GM12878 (cell line): Measurements from ENCODE around the gene TEX54. TPM values are rescaled to one million over a fixed set of nuclear protein-coding genes. Genes with fewer than 3 reads are reported as not detected.
A peak's percentile ranks its signal among the peaks of the same experiment; 100 is the strongest.

Source experiments
- ASH2L ChIP-seq: fragments of 300-600, 200-600 bp; sonication (generic); IDR thresholded peaks from 2 replicates; pipeline ENCODE4 v1.6.1; 2017; ENCODE audit warnings: low read depth, mild to moderate bottlenecking, borderline replicate concordance
- ATF2 ChIP-seq: IDR thresholded peaks from 2 replicates; pipeline ENCODE4 v1.6.1; 2012; ENCODE audit warnings: low read length, inconsistent platforms
- CHD1 ChIP-seq: IDR thresholded peaks from 2 replicates; pipeline ENCODE4 v1.6.1; 2012; ENCODE audit warnings: low read depth, low read length, improper control_type of control experiment
- CREB1 ChIP-seq: IDR thresholded peaks from 2 replicates; pipeline ENCODE4 v1.6.1; 2012; ENCODE audit warnings: low read depth, mild to moderate bottlenecking, inconsistent platforms
- EP300 ChIP-seq, 2 experiments: fragments of 150-350 bp in 1 of 2; IDR thresholded peaks; 2 replicates each; pipeline ENCODE4 v1.6.1; 2011 to 2012; ENCODE audit warnings: low read depth in 2 of 2, low read length in 2 of 2, borderline replicate concordance in 1 of 2, improper control_type of control experiment in 1 of 2, inconsistent platforms in 1 of 2; ENCODE audit not compliant: control insufficient read depth in 1 of 2
- EZH2 ChIP-seq: IDR thresholded peaks from 2 replicates; pipeline ENCODE4 v1.6.1; 2012; ENCODE audit warnings: low read depth, mild to moderate bottlenecking, control low read depth, inconsistent platforms, low read length, borderline replicate concordance; ENCODE audit not compliant: control insufficient read depth
- HDAC2 ChIP-seq: fragments of 200-600 bp; sonication (generic); IDR thresholded peaks from 2 replicates; pipeline ENCODE4 v1.6.1; 2017
- IRF4 ChIP-seq: IDR thresholded peaks from 2 replicates; pipeline ENCODE4 v1.6.1; 2011; ENCODE audit warnings: low read depth, low read length
- LARP7 ChIP-seq: fragments of 450-650 bp; IDR thresholded peaks from 2 replicates; pipeline ENCODE4 v1.6.1; 2017; ENCODE audit warnings: mild to moderate bottlenecking
- MEF2A ChIP-seq: IDR thresholded peaks from 2 replicates; pipeline ENCODE4 v1.6.1; 2011; ENCODE audit warnings: low read depth, mild to moderate bottlenecking, low read length, moderate library complexity; ENCODE audit not compliant: insufficient read depth
- MTA2 ChIP-seq: fragments of 450-650 bp; IDR thresholded peaks from 2 replicates; pipeline ENCODE4 v1.6.1; 2016; ENCODE audit warnings: low read depth, mild to moderate bottlenecking, moderate library complexity
- NFYA ChIP-seq: IDR thresholded peaks from 2 replicates; pipeline ENCODE4 v1.6.1; 2011; ENCODE audit warnings: low read depth, mild to moderate bottlenecking, low read length, improper control_type of control experiment, borderline replicate concordance
- POLR2A ChIP-seq: IDR thresholded peaks from 2 replicates; pipeline ENCODE4 v1.6.1; 2011; ENCODE audit warnings: low read depth, mild to moderate bottlenecking, low read length
- REST ChIP-seq: IDR thresholded peaks from 2 replicates; pipeline ENCODE4 v1.6.1; 2012; ENCODE audit warnings: mild to moderate bottlenecking, low read depth, low read length
- SP1 ChIP-seq: IDR thresholded peaks from one replicate; pipeline ENCODE4 v1.6.1; 2011; ENCODE audit warnings: low read depth, low read length
- ZSCAN29 ChIP-seq: fragments of 450-650 bp; IDR thresholded peaks from 2 replicates; pipeline ENCODE4 v1.6.1; 2017; ENCODE audit warnings: mild to moderate bottlenecking, moderate library complexity
- polyA plus RNA-seq, 11 experiments: library from polyadenylated mRNA; depleted of rRNA in 4 of 11; unstranded in 6 of 11; stranded (reverse) in 5 of 11; fragments of >200 nt; fragmentation: Nextera tagmentation in 4 of 11; fragmentation: Illumina TruSeq in 1 of 11; extraction: Ambion mirVana in 4 of 11; extraction: Trizol in 1 of 11; gene quantifications; 1 replicate in 1 of 11; 2 replicates in 10 of 11; pipeline versions ENCODE4 v1.2.1 to v1.2.3, GENCODE V29; 2011 to 2016; ENCODE audit warnings: inconsistent platforms in 2 of 11, missing spikeins in 2 of 11, low read depth in 1 of 11
- total RNA-seq, 4 experiments: library from RNA; depleted of rRNA in 3 of 4; stranded (reverse); fragments of >200 nt in 3 of 4; fragmentation: Illumina TruSeq in 1 of 4; extraction: Trizol in 1 of 4; gene quantifications; 2 replicates each; pipeline versions ENCODE4 v1.2.1 to v1.2.3, GENCODE V29; 2013 to 2021

Gene TEX54
- total and polyA plus RNA-seq, 10 of the 15 experiments (the other 5 are each of a cell fraction or from before 2014, with no cell fraction given) = 0.38 to 0.68 (median 0.51) TPM; not detected in 7

GRCh38 chr11:62839050-62839945 lies 6.7 kb upstream of the TEX54 start, which contains the start of gene WDR74 (continued):
- TF ChIP-seq EZH2 (no peak), CHD1 (0 out of 2 replicates have a peak, but pooled peaks have one; percentile 76), MTA2 (no peak), LARP7 (peak; percentile 76), HDAC2 (0 out of 2 replicates have a peak, but pooled peaks have one; percentile 48), NFYA (no peak), SP1 (peak; percentile 52), ZSCAN29 (no peak), CREB1 (peak; percentile 100), MEF2A (0 out of 2 replicates have a peak, but pooled peaks have one; percentile 22), POLR2A (peak; percentile 97), REST (no peak), ATF2 (peak; percentile 46; the same call in 1 of the 2 replicates), EP300 (IDR thresholded peaks at IDR 0.05; ENCODE audit: borderline replicate concordance in 1 of 2, control insufficient read depth in 1 of 2, low read depth in 2 of 2, low read length in 2 of 2) (no peak; a peak in 1 of 4 replicates), IRF4 (peak; percentile 73), ASH2L (no peak)
- TF ChIP-seq, all 136 proteins: peak for 73
